GM10266 (cell line): ENCODE measurements around the gene CTSW.
A peak's percentile ranks its signal among the peaks of the same experiment; 100 is the strongest.

Source experiments
- DNase-seq: peaks from one replicate; pipeline ENCODE4 v3.0.0; 2012; ENCODE audit errors: extremely low spot score
- CTCF ChIP-seq: IDR thresholded peaks from 2 replicates; pipeline ENCODE4 v1.5.1; 2012; ENCODE audit warnings: mild to moderate bottlenecking, low read depth; ENCODE audit not compliant: control insufficient read depth, insufficient read depth; ENCODE audit errors: missing control alignments

CTSW gene

GRCh38 chr11:65917077-65917433 lies 37.4 kb downstream of the CTSW start:
- no peak for DNase-seq
- no peak for TF ChIP-seq CTCF

GRCh38 chr11:65917434-65918210 lies 38.0 kb downstream of the CTSW start:
- no peak for DNase-seq

GRCh38 chr11:65918211-65919140 lies 38.8 kb downstream of the CTSW start, which contains the start of gene C11orf68:
Gene C11orf68, minus strand, starts transcription at chr11:65919062. Its CDS starts 31 bp downstream, at chr11:65919031.
- no peak for DNase-seq
- no peak for TF ChIP-seq CTCF

More at GRCh38 chr11:65917434-65918210, 38.0 kb downstream of the CTSW start:
- no peak for TF ChIP-seq CTCF

GRCh38 chr11:65919141-65919572 lies 39.5 kb downstream of the CTSW start, which contains the start of gene DRAP1:
Gene DRAP1, plus strand, starts transcription at chr11:65919426. Its CDS starts 76 bp downstream, at chr11:65919502.
- peak; percentile 100 for DNase-seq
- no peak for TF ChIP-seq CTCF

- no peak for TF ChIP-seq CTCF
- no peak for DNase-seq
Measured at GRCh38 chr11:65919573-65920371, 40.1 kb downstream of the CTSW start.

GRCh38 chr11:65920372-65920802 lies 40.8 kb downstream of the CTSW start:
- no peak for TF ChIP-seq CTCF
- no peak for DNase-seq
